Tracheal epithelial cell (primary cell): ENCODE results near the gene ZNF92. TPM values are rescaled to one million over a fixed set of nuclear protein-coding genes. Genes with fewer than 3 reads are reported as not detected.

Experiments used
- total RNA-seq: library from RNA; depleted of rRNA; stranded (reverse); fragments of >200 nt; gene quantifications from 2 replicates; pipeline ENCODE4 v1.2.1, GENCODE V29; 2014

ZNF92 gene
- 3.0 and 3.9 TPM in 2 replicates for total RNA-seq

DNA sequence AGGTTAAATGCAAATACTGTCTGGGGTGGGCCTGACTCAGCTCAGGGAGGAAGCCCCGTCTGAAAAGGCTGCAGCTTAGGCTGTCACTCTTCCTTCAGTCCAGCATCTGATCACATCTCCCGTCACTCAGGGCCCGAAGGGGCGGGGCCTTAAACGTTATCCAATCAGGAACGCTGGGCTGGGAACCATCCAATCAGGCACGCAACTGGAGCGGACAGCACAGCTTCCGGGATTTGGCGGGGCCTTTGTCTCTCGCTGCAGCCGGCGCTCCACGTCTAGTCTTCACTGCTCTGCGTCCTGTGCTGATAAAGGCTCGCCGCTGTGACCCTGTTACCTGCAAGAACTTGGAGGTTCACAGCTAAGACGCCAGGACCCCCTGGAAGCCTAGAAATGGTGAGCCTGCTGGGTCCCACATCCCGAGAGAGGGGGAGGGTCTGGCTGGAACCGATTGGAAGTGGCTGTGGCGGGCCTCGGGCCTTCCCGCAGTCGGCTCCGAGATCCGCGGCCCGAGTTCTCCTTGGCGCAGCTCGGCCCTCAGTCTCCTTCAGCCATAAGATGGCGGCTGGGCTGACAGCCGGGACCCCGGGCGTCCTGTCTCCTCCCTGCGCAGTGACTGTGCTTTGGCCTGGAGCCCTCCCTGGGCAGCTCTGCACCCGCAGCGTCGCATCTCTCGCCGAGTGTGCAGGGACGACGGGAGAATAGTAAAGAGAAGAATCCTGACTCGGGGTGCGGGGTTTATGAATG, at the start of gene ZNF92:
ZNF92 (plus strand) TSS at position 248 of the 744 bp plus-strand sequence; CDS start at position 391, 143 bp downstream.

